DMS 273 (cell line): ENCODE measurements around the gene ARHGAP15.
"Not testable (repeated sequence)": the region's sequence is repeated elsewhere in the genome, so short reads cannot be mapped to it uniquely, and the experiment has no call there.

ENCODE experiments used
- DNase-seq: peaks from one replicate; lab custom pipeline; 2025; ENCODE audit not compliant: unreplicated experiment; lab: John Stamatoyannopoulos, UW

The ARHGAP15 gene

DNA sequence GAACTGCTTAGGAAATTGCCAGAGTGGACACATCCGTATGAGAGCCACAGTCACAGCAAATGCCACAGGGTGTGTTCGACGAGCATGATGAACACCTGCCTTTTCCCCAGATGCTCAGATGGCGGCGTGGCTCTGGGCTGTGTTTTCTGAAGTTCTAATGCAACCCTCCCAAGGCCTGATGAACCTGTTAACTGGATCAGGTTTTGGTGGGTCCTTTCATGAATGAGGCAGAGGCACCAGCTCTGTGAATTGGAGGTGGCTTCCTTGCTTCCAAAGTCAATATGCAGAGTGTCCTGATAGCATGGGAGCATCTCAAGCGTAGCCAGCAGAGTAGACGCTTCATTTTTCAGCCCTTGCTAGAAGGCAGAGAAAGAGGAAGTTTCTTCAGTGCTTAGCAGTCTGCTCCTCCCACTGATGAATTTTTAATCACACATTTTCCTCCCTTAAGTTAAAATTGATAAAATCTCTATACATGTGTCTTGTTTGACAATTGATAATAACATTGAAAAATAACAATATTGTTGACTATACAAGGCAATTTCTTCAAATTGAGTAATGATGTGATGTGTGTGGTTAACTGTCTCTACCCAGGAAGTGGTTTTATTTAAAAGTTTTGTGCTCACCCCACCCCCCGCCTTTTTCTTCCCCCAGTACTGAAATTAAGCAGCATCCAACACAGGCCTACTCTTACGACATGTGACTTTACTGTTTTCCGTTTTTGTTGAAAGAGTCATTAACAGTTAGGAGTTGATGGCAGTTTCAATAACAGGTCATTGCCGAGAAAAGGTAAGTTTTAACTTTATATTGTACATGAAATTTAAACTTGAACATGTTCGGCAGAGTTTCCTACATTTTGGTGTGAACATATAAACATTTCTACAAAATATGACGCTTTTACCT lies at the start of gene ARHGAP15:
Gene ARHGAP15 (plus strand): TSS at position 739 of the 900 bp plus-strand sequence.
- DNase-seq, result no peak

DNA sequence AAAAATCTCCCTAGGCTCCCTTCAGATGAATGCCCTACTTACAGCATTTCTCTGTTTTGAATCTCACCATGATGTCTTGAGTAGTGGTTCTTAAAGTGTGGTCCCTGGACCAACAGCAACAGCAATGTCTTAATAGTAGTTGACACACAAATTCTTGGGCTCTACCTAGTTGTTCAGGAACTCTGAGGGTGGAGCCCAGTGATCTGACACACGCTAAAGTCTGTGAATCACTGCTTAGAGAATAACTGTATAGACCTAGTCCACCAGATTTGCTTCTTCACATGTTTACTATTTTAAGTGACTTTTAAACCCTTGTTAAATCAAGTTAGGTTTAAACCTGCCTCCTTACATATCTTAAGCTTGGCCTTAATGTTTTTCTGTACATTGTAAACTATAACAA lies 47.6 kb upstream of the ARHGAP15 start:
- DNase-seq, result no peak

DNA sequence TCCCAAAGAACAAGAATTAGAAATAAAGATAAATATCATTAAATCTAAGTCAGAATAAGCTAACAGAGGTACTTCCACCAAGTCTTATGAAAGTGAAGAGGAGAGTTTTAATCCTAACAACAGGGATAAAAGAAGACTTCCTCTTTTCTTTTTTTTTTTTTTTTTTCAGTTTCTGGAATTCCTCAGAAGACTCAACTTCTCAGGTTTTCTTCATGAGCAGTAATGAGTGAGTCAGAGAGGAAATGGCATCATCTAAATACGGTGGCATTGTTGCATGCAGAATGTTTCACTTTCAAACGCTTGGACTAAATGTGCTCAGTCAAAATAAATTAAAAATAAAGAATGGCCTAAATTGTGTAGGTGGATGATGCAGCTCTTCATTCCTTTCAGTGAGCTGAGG lies 45.6 kb upstream of the ARHGAP15 start:
- DNase-seq, result no peak

DNA sequence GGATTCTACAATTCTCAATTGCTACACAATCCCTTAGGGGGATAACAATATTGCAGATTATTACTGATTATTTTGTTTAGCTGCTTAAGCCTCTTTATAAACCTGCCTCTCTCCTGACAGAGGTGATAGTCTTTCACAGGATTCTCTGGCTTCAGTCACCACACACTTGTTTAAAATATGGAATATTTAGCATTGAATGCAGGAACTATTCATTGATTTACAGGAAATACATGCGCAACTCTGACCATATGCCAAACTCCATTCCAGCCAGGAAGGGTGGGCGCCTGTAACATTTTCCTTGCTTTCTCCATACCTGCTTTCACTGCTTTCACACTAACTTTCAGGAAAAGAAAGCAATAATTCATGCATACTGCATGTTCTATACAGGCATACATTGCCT lies 44.8 kb upstream of the ARHGAP15 start:
- DNase-seq, result no peak

DNA sequence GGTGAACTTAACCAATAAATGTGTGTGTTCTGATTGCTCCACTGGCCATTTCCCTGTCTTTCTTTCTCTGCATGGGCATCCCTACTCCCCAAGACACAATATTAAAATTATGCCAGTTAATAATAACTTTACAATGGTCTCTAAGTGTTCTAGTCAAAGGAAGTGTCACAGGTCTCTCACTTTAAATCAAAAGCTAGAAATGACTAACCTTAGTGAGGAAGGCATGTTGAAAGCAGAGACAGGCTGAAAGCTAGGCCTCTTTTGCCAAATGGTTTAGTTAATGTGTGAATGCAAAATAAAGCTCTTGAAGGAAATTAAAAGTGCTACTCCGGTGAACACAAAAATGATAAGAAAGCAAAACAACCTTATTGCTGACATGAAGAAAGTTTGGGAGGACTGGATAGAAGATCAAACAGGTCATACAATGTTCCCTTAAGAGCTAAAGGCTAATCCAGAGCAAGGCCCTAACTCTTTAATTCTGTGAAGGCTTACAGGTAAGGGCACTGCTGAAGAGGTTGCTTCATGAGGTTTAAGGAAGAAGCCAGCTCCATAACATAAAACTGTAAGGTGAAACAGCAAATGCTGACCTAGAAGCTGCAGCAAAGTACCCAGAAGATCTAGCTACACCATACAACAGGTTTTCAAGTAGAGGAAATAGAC lies 44.0 kb upstream of the ARHGAP15 start:
- DNase-seq, result no peak

DNA sequence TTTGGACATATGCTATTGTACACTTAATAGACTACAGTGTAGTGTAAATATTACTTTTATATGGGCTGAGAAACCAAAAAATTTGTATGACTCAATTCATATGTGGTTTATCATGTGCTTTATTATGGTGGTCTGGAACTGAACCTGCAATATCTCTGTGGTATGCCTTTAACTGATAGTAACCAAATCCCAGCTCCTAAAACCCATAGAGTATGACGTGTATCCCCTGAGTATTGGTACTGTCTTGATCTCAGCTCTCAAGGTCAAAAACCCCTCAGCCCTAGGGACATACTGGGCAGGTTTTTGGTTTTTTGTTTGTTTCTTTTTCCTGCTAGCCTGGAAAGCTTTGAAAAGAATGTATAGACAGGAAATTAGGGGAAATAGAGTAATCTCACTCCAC lies 42.2 kb upstream of the ARHGAP15 start:
- no peak for DNase-seq

DNA sequence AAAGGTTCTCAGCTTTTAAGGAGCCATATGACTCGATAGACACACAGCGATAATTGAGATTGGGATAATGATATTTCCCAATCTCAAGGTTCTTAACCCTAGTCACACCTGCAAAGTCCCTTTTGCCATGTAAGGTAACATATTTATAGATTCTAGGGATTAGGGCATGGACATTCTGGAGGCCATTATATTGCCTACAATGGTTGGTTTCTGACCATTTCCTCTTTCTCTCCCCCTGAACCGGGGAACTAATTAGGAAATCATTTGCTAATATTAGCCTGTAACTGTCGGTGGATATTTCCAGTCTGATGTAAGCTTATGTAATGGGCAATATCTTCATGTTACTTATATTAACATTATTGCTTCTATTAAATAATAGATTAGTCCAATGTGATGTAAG lies 40.8 kb upstream of the ARHGAP15 start:
- no peak for DNase-seq

DNA sequence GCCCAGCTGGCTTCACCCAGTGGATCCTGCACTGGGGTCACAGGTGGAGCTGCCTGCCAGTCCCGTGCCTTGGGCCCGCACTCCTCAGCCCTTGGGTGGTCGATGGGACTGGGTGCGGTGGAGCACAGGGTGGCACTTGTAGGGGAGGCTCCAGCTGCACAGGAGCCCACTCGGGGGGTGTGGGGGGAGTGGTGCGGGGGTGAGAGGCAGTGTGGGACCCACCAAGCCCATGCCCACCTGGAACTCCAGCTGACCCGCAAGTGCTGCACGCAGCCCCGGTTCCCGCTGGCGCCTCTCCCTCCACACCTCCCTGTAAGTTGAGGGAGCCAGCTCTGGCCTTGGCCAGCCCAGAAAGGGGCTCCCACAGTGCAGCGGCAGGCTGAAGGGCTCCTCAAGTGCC lies 39.7 kb upstream of the ARHGAP15 start:
- DNase-seq, result not testable (repeated sequence)

DNA sequence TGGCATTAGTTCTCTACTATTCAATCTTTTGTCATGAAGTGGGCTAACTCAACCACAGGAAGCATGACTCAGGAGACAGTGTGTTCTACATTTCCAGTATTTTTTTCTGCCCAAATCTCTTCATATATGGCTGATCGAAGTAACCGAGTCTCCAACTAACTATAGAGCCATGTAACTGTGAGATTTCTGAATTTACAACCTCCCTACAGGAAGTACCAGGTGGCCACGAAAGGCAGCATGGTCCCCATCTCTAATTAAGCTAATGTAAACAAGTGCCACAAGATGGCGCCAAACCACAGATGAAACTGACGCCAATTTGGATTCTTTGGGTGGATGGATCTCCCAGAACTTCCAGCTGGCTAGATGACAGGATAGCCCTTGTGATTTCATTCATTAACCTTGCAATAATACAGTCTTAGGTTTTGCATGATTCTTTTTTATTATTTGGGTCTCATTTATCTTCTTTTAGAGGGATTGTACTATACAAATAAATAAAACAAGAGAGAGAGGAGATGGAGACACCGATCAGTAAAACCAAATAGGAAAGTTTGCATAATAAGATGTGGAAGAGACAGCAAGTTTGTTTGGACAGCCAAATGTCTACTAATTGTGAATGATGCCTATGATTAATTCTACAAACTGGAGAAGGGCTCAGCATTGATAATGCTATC lies 18.3 kb upstream of the ARHGAP15 start:
- DNase-seq, result peak; percentile 90

DNA sequence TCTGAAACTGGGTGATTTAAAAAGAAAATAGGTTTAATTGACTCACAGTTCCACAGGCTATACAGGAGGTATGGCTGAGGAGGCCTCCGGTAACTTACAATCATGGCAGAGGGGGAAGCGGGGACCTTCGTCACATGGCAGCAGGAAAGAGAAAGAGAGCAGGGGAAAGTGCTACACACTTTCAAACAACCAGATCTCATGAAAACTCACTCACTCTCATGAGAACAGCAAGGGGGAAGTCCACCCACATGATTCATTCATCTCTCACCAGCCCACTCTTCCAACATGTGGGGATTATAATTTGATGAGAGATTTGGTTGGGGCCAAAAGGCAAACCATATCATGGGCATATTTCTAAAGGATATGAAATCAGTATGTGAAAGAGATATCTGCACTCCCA lies 12.0 kb upstream of the ARHGAP15 start:
- no peak for DNase-seq

DNA sequence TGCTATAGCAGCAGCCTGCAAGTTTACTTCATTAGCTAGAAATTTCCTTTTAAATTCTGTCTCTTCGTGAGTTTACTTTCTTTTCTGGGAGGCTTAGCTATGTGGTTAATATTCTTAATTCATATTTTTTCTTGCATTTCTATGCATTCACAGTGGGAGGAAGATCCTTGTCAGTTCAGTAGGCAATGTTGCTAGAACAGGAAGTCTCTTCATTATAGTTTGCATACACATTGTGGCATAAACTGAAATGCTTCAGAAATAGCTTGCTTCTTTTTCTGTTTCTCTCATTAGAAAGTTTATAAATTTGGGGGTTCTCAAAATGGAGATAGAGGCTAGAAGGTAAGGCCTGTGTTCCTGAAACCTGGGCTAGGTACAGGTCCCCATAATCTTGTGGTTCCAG lies 8.1 kb upstream of the ARHGAP15 start:
- no peak for DNase-seq

DNA sequence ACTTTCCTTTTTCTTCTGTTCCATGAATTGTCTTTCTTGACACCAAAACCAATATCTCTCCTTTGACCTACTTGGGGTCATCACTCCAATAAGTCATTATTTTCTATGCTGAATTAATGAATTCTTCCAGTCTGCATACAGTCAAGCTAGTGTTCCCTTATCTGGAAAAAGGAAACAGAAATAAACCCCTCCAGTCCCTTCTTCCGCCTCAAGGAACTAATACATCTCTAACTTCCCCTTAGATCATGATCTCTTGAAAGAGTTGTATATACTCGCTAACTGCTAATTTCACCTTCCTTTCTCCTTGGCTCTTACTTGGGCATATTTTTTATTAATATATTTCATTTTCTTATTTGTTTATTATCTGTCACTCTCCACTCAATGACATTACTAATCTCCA lies 7.3 kb upstream of the ARHGAP15 start:
- no peak for DNase-seq

DNA sequence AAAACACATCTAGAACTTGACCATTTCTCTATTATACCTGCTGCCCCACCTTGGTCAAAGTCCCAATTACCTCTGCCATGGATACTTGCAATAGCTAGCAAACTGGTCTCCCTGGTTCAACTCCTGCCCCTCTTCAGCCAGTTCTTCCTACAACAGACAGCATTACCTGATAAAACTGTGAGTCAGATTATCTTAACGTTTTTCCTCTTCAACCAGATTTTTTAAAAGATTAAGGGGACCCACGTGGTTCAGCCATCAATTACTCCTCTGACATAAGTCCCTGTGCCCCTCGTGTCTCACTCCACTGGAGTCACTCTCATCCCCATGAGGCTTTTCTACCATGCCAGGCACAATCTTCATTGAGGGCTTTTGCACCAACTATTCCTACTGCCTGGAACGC lies 5.3 kb upstream of the ARHGAP15 start:
- no peak for DNase-seq

DNA sequence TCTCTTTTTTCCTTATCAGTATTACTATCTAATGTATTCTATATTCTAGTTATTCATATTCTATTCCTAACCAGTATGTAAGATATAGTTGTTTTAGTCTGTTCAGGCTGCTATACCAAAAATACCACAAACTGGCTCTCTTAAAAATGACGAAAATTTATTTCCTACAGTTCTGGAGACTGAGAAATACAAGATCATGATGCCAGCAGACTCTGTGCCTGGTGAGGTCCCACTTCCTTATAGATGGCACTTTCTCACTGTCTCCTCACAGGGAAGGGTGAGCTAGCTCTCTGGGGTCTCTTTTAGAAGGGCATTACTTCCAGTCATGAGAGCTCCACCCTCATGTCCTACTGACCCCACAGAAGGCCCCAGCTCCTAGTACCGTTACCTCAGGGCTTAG lies 4.8 kb upstream of the ARHGAP15 start:
- no peak for DNase-seq

DNA sequence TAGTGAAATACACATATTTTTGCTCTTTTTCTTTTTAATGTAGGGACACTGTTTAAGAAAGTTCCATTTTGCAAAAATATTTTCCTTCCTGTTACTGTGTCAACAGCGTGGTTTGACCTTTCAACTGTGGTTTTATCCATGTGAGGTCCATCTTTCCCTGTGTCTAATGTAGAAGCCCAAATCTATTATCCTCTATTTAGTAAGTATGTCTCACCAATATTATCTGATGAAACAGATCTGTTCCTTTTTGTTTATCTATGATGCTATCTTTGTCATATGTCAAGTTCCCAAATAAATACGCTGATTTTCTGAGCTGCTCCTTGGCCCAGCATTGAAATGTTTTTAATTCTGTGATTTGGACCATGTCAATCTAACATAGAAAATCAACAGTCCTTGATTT lies 3.5 kb upstream of the ARHGAP15 start:
- DNase-seq, result no peak

DNA sequence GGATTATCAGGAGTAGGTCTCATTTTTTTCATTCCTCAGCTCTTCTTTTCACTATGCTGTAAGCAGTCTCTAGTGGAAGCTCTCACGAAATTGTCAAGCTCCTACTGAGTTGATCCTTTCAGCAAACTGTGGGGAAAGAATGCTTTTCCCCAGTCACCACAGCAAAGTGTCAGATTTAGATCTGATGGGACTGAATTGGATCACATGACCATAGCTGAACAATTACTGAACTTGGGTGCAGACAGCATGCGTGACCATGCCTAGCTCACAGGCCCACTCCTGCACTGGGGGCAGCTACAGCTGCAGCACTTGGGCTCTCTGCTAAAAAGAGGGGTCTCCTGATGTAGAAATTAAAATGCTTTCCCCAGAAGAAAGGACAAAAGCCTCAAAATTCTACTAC lies 3.1 kb downstream of the ARHGAP15 start:
- no peak for DNase-seq

DNA sequence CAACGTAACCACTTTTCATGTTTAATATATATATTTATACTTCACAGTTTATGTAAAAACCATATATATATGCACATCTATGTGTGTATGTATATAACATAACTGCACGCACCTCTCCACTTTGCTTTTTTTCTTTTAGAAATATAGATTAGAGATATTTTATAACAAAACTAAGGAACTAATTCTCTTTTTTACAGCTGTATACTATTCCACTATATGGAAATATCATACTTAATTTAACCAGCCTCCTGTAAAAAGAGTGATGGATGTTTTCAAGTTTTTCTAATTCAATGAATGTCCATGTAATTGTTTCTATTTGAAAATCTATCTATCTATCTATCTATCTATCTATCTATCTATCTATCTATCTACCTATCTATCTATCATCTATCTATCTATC lies 4.6 kb downstream of the ARHGAP15 start:
- DNase-seq, result no peak

DNA sequence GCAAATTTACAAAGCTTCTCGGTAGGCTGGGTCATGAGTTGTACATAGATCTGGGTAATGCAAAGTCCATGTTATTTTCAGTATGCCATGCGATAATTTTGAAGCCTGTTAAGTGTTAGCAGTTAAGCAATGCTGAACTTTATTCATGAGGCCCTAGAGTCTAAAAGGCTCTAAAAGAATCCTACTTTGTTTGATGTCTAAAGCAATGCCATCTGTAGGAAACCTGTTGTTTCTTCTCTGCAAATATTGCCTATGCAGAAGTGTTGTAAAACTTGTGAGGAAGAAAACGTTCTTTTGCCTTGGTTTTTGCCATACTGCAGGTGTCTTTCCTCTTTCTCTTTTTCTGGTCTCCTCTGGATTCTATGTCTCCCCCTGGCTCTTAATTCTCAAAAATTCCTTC lies 9.1 kb downstream of the ARHGAP15 start:
- DNase-seq, result no peak

DNA sequence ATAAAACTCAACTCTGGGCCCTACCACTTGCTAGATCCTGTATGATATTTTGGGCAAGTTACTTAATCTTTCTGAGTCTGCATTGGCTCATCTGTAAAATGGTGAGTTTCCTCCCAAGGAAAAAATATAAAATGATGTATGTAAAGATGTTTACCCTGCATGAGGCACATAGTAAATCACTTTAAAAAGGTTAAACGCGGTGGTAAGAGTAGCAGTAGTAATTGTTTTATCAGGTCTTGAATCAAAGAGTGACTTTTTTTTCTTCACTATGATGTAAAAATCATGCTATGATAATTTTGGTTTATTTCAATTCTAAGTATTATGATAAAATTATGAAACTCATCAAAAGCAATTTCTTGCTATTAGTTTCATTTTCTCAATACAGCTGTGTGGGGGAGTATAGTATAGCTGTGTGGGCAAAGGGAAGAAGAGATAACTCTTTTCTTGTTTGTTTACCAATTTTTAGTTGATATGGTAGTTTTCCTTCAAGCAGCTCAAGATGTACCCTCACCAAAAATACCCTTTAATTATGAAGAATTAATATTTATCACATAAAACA lies 10.7 kb downstream of the ARHGAP15 start:
- no peak for DNase-seq

DNA sequence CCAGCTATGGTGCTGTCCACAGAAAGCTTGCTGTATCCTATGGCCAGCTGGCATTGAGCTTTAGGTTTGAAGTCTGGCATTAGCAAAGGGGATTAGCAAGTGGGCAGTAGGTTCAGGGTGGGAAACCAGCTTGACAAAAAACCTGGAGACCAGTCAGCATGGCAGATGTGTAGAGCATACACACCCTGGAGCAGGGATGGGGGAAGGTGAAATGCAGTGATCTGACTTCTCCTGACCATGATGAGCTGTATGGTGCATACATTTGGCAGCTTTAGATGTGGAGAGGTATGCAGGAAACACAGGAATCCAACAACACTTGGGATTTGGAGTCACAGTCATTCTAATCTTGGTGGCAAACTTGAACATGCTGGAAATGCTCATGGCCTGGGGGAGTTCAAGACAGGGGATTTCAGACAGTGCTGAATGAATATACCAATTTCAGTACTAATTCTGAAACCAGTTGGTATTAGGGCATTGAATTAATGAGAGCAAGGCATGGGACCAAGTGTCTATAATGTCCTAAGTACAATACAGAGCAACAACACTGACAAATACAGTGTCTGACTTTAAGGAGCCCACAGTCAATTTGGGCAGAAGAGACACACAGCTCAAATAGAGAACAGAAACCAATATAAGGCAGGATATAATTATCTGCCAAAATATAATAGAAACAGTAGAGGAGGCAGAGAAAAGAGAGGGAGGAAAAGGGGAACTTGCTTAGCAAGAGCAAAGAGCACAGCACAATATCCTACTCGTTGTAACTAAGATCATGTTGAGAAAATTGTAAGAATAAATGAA lies 11.8 kb downstream of the ARHGAP15 start:
- DNase-seq, result no peak

DNA sequence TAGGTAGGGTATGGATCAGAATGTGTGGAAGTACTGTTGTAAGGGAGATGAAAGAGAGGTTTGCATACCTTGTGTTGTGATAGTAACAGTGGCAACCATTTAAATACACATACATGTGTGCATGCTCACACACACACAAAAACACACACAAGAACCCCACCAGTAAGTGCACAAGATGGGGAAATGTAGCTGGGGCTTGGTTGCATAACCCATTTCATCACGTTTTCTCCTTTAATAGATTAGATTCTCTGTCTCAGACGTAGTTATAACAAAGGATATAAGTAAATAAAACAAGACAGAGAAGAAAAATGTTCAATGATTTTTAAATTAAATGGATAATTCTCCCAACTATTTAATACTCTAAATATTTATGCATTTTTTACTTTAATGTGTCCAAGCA lies 13.4 kb downstream of the ARHGAP15 start:
- DNase-seq, result no peak
